ENCODE data around the gene SPAG5.

- TF ChIP-seq, protein P1, sequence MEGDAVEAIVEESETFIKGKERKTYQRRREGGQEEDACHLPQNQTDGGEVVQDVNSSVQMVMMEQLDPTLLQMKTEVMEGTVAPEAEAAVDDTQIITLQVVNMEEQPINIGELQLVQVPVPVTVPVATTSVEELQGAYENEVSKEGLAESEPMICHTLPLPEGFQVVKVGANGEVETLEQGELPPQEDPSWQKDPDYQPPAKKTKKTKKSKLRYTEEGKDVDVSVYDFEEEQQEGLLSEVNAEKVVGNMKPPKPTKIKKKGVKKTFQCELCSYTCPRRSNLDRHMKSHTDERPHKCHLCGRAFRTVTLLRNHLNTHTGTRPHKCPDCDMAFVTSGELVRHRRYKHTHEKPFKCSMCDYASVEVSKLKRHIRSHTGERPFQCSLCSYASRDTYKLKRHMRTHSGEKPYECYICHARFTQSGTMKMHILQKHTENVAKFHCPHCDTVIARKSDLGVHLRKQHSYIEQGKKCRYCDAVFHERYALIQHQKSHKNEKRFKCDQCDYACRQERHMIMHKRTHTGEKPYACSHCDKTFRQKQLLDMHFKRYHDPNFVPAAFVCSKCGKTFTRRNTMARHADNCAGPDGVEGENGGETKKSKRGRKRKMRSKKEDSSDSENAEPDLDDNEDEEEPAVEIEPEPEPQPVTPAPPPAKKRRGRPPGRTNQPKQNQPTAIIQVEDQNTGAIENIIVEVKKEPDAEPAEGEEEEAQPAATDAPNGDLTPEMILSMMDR (IDR thresholded peaks at IDR 0.05), result no peak
- no peak for TF ChIP-seq POLR2A (IDR thresholded peaks at IDR 0.05)
- TF ChIP-seq POLR2AphosphoS5 (IDR thresholded peaks at IDR 0.05; ENCODE audit: insufficient read depth in 1 of 2, low read depth in 1 of 2), result no peak
Measured at GRCh38 chr17:28626818-28627217, 28.0 kb upstream of the SPAG5 start.
